ENCODE data around the gene PACSIN3. TPM values are rescaled to one million over a fixed set of nuclear protein-coding genes. Genes with fewer than 3 reads are reported as not detected.

The PACSIN3 gene
- polyA plus RNA-seq, 1 donor from 2014 or later: not detected

DNA sequence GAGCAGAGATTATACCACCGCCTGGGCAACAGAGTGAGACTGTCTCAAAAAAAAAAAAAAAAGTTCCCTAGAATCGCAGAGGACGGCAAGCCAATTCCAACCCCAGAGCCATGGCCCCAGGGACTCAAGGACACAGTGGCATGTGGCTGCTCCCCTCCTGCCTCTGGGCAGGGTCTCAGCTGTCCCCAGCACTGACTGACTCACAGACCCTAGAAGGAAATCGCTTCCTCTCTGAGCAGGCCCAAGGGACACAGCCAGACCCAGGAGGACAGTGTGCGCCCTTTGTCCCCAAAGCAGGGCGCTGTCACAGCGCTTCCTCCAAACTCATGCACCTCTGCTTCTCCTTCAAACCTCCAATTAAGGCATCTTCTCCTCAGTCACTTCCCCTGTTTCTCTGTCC lies 2.3 kb downstream of the PACSIN3 start:
- Histone ChIP-seq H3K36me3 (ENCODE audit: insufficient read depth, low read length) (no peaks in the 10 kb centered on the region), H3K9me3 (ENCODE audit: low read length) (no peaks in the 10 kb centered on the region), H3K9ac (ENCODE audit: low read length) (no peak overlapping the region), H3F3A (ENCODE audit: insufficient read depth, low read length, poor library complexity, severe bottlenecking) (no peaks in the 10 kb centered on the region), H3K4me3 (ENCODE audit: low read length) (no peak overlapping the region), H4K20me1 (ENCODE audit: insufficient read depth) (no peaks in the 10 kb centered on the region), H3K27me3 (ENCODE audit: insufficient read depth, low read depth, low read length) (peaks cover 46% of the 10 kb centered on the region), H2AFZ (ENCODE audit: low read depth, low read length) (no peak overlapping the region), H3K79me2 (replicated peaks; ENCODE audit: insufficient read depth, low read length) (no peaks in the 10 kb centered on the region), H3K9me2 (ENCODE audit: insufficient read depth, low read length) (no peaks in the 10 kb centered on the region), H3K27ac (ENCODE audit: low read length) (no peak overlapping the region), H3K4me2 (ENCODE audit: low read length) (no peak overlapping the region)
- TF ChIP-seq EZH2 (IDR thresholded peaks at IDR 0.05; ENCODE audit: borderline replicate concordance, insufficient read depth, low read length, poor library complexity, severe bottlenecking): no peak
- TF ChIP-seq MXI1 (conservative IDR thresholded peaks at IDR 0.05; ENCODE audit: poor library complexity, severe bottlenecking): no peak
- TF ChIP-seq RAD21 (conservative IDR thresholded peaks at IDR 0.05): no peak
- TF ChIP-seq, protein P1, sequence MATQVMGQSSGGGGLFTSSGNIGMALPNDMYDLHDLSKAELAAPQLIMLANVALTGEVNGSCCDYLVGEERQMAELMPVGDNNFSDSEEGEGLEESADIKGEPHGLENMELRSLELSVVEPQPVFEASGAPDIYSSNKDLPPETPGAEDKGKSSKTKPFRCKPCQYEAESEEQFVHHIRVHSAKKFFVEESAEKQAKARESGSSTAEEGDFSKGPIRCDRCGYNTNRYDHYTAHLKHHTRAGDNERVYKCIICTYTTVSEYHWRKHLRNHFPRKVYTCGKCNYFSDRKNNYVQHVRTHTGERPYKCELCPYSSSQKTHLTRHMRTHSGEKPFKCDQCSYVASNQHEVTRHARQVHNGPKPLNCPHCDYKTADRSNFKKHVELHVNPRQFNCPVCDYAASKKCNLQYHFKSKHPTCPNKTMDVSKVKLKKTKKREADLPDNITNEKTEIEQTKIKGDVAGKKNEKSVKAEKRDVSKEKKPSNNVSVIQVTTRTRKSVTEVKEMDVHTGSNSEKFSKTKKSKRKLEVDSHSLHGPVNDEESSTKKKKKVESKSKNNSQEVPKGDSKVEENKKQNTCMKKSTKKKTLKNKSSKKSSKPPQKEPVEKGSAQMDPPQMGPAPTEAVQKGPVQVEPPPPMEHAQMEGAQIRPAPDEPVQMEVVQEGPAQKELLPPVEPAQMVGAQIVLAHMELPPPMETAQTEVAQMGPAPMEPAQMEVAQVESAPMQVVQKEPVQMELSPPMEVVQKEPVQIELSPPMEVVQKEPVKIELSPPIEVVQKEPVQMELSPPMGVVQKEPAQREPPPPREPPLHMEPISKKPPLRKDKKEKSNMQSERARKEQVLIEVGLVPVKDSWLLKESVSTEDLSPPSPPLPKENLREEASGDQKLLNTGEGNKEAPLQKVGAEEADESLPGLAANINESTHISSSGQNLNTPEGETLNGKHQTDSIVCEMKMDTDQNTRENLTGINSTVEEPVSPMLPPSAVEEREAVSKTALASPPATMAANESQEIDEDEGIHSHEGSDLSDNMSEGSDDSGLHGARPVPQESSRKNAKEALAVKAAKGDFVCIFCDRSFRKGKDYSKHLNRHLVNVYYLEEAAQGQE (IDR thresholded peaks at IDR 0.05; ENCODE audit: borderline replicate concordance): no peak
- TF ChIP-seq SMC3 (conservative IDR thresholded peaks at IDR 0.05; ENCODE audit: poor library complexity): no peak
- no peak for TF ChIP-seq TAF1 (IDR thresholded peaks at IDR 0.05; ENCODE audit: low read depth)

DNA sequence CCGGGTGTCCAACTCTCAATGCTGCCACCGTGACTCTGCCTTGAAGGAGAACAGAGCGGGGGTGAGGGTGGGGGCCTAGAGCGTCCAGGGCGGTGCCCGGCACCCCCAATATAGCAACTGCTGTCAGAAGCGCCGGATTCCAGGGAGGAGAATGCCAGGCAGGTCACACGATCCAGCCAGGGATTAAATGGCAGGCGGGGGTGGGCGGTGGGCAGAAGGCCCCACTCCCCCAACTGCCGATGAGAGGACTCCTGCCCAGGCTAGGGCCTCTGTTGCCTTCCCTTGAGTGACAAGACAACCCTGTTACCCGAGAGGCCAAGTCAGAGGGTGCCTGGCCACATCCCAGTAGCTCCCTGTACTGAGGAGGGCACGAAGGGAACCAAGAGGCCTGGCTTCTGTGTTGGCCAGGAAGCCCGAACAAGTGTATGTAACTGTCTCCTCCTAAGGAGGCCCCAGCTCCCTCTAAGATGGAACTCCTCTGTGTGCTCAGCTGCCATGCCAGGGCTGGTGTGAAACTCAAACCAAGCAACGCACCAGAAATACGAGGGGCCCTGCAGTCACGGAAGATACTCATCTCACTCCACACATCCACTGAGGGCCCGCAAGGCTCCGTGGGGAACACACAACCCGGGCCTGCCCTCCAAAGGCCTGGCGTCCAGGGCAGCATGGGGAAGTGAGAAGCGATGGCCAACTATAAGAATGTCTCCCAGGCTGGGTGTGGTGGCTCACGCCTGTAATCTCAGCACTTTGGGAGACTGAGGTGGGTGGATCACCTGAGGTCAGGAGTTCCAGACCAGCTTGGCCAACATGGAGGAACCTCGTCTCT lies 3.0 kb downstream of the PACSIN3 start:
- H3K9me2 ChIP-seq (ENCODE audit: insufficient read depth, low read length): no peaks in the 10 kb centered on the region
- H3K9me3 ChIP-seq (ENCODE audit: low read length): no peaks in the 10 kb centered on the region
- H2AFZ ChIP-seq (ENCODE audit: low read depth, low read length): no peak overlapping the region
- no peak overlapping the region for H3K4me3 ChIP-seq (ENCODE audit: low read length)
- no peaks in the 10 kb centered on the region for H3K36me3 ChIP-seq (ENCODE audit: insufficient read depth, low read length)
- H3F3A ChIP-seq (ENCODE audit: insufficient read depth, low read length, poor library complexity, severe bottlenecking): no peaks in the 10 kb centered on the region
- H3K9ac ChIP-seq (ENCODE audit: low read length): no peak overlapping the region
- peaks cover 40% of the 10 kb centered on the region for H3K27me3 ChIP-seq (ENCODE audit: insufficient read depth, low read depth, low read length)
- no peak overlapping the region for H3K27ac ChIP-seq (ENCODE audit: low read length)
- no peaks in the 10 kb centered on the region for H3K79me2 ChIP-seq (replicated peaks; ENCODE audit: insufficient read depth, low read length)
- TF ChIP-seq EP300 (conservative IDR thresholded peaks at IDR 0.05; ENCODE audit: poor library complexity, severe bottlenecking) (no peak), POLR2AphosphoS5 (IDR thresholded peaks at IDR 0.05) (no peak), MXI1 (conservative IDR thresholded peaks at IDR 0.05; ENCODE audit: poor library complexity, severe bottlenecking) (no peak)
- TF ChIP-seq, protein P2, sequence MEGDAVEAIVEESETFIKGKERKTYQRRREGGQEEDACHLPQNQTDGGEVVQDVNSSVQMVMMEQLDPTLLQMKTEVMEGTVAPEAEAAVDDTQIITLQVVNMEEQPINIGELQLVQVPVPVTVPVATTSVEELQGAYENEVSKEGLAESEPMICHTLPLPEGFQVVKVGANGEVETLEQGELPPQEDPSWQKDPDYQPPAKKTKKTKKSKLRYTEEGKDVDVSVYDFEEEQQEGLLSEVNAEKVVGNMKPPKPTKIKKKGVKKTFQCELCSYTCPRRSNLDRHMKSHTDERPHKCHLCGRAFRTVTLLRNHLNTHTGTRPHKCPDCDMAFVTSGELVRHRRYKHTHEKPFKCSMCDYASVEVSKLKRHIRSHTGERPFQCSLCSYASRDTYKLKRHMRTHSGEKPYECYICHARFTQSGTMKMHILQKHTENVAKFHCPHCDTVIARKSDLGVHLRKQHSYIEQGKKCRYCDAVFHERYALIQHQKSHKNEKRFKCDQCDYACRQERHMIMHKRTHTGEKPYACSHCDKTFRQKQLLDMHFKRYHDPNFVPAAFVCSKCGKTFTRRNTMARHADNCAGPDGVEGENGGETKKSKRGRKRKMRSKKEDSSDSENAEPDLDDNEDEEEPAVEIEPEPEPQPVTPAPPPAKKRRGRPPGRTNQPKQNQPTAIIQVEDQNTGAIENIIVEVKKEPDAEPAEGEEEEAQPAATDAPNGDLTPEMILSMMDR (IDR thresholded peaks at IDR 0.05; ENCODE audit: poor library complexity, severe bottlenecking): no peak
- H3K4me2 ChIP-seq (ENCODE audit: low read length): no peak overlapping the region
- H4K20me1 ChIP-seq (ENCODE audit: insufficient read depth): no peaks in the 10 kb centered on the region
